Mammary epithelial cell (primary cell): ENCODE data around the gene PRKCA.

Experiments used
- EZH2 ChIP-seq: IDR thresholded peaks from 2 replicates; pipeline ENCODE4 v1.6.1; 2012; ENCODE audit warnings: low read length, inconsistent platforms, borderline replicate concordance
- TF ChIP-seq, protein P1 (sequence below), 2 donors: IDR thresholded peaks in 1 of 2; conservative IDR thresholded peaks in 1 of 2; 2 replicates each; pipeline ENCODE4 v1.5.1; 2011 to 2012; ENCODE audit warnings: inconsistent platforms in 2 of 2, low read length in 2 of 2, mild to moderate bottlenecking in 2 of 2, control low read depth in 1 of 2, low read depth in 1 of 2; ENCODE audit not compliant: insufficient read depth in 1 of 2; ENCODE audit errors: extremely low read depth in 1 of 2

DNA sequence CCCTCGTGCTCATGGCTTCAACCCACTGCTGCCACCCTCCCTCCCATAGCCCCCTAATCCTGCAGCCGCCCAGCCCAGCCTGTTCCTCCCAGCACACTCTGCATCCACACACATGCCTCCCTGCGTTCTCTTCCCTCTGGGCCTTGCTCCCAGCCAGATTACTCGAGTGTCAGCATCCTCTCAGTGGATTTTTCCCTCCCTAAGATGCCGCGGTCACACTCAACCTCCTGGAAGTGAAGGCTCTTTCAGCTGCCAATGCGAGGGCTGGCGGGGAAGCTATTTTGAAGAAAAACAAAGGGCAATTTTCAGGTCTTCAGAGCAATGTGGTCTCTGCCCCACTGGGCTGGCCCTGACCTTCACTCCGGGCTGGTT, 509.3 kb downstream of the PRKCA start:
- TF ChIP-seq, protein P1, sequence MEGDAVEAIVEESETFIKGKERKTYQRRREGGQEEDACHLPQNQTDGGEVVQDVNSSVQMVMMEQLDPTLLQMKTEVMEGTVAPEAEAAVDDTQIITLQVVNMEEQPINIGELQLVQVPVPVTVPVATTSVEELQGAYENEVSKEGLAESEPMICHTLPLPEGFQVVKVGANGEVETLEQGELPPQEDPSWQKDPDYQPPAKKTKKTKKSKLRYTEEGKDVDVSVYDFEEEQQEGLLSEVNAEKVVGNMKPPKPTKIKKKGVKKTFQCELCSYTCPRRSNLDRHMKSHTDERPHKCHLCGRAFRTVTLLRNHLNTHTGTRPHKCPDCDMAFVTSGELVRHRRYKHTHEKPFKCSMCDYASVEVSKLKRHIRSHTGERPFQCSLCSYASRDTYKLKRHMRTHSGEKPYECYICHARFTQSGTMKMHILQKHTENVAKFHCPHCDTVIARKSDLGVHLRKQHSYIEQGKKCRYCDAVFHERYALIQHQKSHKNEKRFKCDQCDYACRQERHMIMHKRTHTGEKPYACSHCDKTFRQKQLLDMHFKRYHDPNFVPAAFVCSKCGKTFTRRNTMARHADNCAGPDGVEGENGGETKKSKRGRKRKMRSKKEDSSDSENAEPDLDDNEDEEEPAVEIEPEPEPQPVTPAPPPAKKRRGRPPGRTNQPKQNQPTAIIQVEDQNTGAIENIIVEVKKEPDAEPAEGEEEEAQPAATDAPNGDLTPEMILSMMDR (conservative IDR thresholded peaks at IDR 0.05 in 1 of 2, IDR thresholded peaks at IDR 0.05 in 1 of 2; ENCODE audit: extremely low read depth in 1 of 2, insufficient read depth in 1 of 2, low read depth in 1 of 2, low read length in 2 of 2), result no peak
- TF ChIP-seq EZH2, result no peak
